Glutamatergic neuron (in vitro differentiated cells): Measurements from ENCODE around the gene PTK7. TPM values are rescaled to one million over a fixed set of nuclear protein-coding genes. Genes with fewer than 3 reads are reported as not detected.

Experiments
- DNase-seq: peaks from one replicate; pipeline ENCODE4 v3.0.0; 2022
- H3K27ac Mint-ChIP-seq: one replicate; pipeline ENCODE4 v1.8.0; 2020; ENCODE audit warnings: mild to moderate bottlenecking, mixed read lengths, inconsistent platforms; ENCODE audit not compliant: unreplicated experiment
- H3K27me3 Mint-ChIP-seq: one replicate; pipeline ENCODE4 v1.8.0; 2020; ENCODE audit warnings: mild to moderate bottlenecking, moderate library complexity, mixed read lengths, inconsistent platforms; ENCODE audit not compliant: unreplicated experiment
- H3K36me3 Mint-ChIP-seq: one replicate; pipeline ENCODE4 v1.8.0; 2020; ENCODE audit warnings: mild to moderate bottlenecking, mixed read lengths, inconsistent platforms; ENCODE audit not compliant: unreplicated experiment
- H3K4me1 Mint-ChIP-seq: one replicate; pipeline ENCODE4 v1.8.0; 2020; ENCODE audit warnings: mild to moderate bottlenecking, low read depth, mixed read lengths, inconsistent platforms; ENCODE audit not compliant: unreplicated experiment
- H3K4me3 Mint-ChIP-seq: one replicate; pipeline ENCODE4 v1.8.0; 2020; ENCODE audit warnings: mild to moderate bottlenecking, mixed read lengths, inconsistent platforms; ENCODE audit not compliant: unreplicated experiment
- H3K9me3 Mint-ChIP-seq: one replicate; pipeline ENCODE4 v1.8.0; 2020; ENCODE audit warnings: mild to moderate bottlenecking, moderate library complexity, mixed read lengths, inconsistent platforms; ENCODE audit not compliant: unreplicated experiment
- total RNA-seq: library from RNA; stranded (reverse); fragmentation: NEBNext Ultra II Directional; extraction: Animal tissue kit (Norgen Biotek cat#: 25700); gene quantifications from one replicate; pipeline ENCODE4 v1.2.1, GENCODE V29; 2021; ENCODE audit not compliant: unreplicated experiment
- TF ChIP-seq, protein P1 (sequence below): fragments of 200-600 bp; sonication (generic); IDR thresholded peaks from one replicate; pipeline ENCODE4 v1.5.0; 2021; ENCODE audit not compliant: partially characterized antibody, unreplicated experiment

PTK7 gene
- total RNA-seq, 1 donor from 2014 or later: 166 TPM

DNA sequence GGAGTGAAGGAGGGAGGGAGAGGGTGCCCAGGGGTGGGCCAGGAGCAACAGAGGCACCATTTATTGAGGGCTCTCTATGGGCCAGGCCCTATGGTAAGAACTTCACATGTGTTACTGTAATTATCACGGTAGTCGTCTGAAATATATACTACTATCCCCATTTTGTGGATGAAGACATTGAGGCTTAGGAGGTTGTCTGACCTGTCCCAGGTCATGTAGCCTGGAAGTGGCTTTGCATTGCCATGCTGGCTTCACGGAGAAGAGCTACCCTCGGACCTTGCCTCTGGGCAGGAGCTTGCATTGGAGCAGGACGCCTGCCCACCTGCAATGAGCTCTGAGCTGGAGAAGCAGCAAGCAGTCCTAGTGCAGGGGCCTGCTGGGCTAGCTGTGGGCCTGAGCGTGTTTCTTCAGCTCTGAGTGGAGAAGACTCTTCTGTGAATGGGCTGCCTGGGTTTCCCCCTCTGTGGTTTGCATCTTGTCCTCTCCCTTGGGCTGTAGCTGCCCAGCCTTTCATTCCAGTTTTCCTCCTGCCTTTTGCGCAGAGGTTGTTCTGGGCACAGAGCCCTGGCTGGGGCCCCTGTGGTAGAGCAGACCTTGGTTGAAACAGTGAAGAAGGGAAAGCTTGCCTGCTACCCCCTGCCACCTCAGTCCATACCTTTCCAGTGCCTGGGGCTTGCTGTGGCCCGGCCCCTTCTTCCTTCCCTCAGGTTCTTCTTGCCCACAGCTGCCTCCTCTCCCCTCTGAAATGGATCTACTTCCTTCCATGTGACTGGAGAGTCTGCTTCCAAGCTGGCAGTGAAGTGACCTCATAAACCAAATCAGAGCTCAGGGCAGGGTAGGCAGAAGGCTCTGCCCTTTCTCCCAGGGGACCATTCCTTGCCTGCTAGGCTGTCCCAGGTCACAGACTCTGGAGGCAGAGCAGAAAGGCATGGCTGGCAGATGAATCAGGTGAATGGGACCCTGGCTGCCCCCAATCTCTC is 70.9 kb downstream of the PTK7 start:
- Mint-ChIP-seq H3K4me3 (no peak overlapping the region), H3K27ac (no peak overlapping the region), H3K9me3 (peaks cover 6% of the 10 kb centered on the region)

DNA sequence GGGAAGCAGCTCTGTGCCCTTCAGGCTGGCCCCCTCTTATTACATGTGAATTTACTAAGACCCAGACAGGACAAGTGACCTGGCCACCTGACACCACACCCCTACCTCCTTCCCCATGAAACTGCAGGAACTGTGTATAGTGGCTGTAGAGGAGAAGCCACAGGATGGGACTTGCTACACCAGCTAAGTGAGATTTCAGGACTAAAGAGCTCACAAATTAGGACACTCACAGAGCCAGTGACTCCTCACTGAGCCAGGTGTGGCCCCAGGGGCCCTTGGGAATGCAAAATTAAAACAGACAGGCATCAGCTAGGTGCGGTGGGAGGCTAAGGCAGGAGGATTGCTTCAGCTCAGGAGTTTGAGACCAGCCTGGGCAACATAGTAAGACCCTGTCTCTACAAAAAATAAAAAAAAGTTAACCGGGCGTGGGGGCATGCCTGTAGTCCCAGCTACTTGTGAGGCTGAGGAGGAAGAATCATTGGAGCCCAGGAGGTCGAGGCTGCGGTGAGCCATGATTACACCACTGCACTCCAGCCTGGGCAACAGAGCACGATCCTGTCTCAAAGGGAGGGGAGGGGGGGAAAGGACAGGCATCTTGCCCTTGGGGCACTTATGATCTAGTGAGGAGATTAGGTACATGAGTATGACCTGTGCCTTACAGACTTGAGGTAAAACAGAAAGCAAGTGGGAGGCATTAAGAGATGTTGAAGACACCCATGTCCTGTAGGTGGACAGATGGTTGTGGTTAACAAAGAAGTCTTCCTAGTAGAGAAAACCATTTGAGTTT is 71.8 kb downstream of the PTK7 start:
- peaks cover 6% of the 10 kb centered on the region for H3K9me3 Mint-ChIP-seq
- H3K36me3 Mint-ChIP-seq: no peaks in the 10 kb centered on the region
- no peak for DNase-seq
- peak overlapping the region; percentile 6 for H3K4me3 Mint-ChIP-seq
- H3K4me1 Mint-ChIP-seq: peaks cover 15% of the 10 kb centered on the region
- TF ChIP-seq, protein P1, sequence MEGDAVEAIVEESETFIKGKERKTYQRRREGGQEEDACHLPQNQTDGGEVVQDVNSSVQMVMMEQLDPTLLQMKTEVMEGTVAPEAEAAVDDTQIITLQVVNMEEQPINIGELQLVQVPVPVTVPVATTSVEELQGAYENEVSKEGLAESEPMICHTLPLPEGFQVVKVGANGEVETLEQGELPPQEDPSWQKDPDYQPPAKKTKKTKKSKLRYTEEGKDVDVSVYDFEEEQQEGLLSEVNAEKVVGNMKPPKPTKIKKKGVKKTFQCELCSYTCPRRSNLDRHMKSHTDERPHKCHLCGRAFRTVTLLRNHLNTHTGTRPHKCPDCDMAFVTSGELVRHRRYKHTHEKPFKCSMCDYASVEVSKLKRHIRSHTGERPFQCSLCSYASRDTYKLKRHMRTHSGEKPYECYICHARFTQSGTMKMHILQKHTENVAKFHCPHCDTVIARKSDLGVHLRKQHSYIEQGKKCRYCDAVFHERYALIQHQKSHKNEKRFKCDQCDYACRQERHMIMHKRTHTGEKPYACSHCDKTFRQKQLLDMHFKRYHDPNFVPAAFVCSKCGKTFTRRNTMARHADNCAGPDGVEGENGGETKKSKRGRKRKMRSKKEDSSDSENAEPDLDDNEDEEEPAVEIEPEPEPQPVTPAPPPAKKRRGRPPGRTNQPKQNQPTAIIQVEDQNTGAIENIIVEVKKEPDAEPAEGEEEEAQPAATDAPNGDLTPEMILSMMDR: no peak
- H3K27ac Mint-ChIP-seq: no peak overlapping the region
- peaks cover 6% of the 10 kb centered on the region for H3K27me3 Mint-ChIP-seq

More for the DNA sequence above, 70.9 kb downstream of the PTK7 start:
- Mint-ChIP-seq H3K36me3 (no peaks in the 10 kb centered on the region), H3K27me3 (peaks cover 6% of the 10 kb centered on the region), H3K4me1 (peaks cover 20% of the 10 kb centered on the region)
- no peak for DNase-seq
- TF ChIP-seq, protein P1: no peak

DNA sequence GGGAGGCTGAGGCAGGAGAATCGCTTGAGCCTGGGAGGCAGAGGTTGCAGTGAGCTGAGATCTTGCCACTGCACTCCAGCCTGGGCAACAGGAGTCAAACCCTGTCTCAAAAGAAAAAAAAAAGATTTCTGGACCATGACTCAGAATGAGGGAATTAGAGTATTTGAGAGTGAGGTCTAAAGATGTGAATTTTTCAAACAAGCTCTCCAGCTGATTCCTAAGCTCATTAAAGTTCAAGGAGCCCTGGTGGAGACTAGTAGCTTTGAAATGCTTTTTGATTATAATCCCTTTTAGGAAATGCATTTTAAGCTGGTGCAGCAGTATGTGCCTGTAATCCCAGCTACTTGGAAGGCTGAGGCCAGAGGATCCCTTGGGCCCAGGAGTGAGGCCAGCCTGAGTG is 73.2 kb downstream of the PTK7 start:
- Mint-ChIP-seq H3K9me3 (peaks cover 6% of the 10 kb centered on the region), H3K27me3 (peaks cover 5% of the 10 kb centered on the region), H3K36me3 (no peaks in the 10 kb centered on the region), H3K4me3 (no peak overlapping the region), H3K4me1 (peaks cover 6% of the 10 kb centered on the region), H3K27ac (no peak overlapping the region)
- TF ChIP-seq, protein P1: no peak
- DNase-seq: no peak

DNA sequence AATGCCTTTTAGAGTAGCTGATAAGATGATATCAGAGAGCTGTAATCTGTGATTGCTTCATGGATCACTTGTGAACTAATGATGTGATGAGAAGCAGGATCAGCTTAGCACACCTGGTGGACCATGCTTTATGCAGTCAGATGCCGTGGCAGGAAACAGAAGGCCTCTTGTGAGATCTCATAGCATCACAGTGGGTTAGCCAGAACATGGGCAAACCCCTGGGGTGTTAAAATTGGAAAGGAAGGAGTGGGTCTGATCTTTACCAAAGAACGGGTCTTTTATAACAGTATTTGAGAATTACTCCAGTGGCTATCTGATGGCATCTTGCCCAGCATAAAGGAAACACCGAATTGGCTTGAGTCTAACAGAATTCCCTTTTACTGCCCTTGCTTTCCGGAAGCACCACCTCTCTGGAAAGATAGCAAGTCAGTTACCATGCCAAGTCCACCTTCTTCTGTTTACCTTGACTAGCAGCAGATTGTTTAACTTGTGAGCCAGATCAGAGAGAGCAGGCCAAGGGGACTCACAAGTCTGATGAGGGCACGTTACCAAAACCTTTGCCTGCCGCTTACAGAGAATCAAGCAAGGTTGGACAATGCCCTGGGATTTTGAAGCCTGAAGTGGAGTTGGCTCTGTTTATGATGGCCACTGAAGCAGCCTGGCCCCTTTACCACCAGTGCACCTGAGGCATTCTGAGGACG is 74.1 kb downstream of the PTK7 start:
- TF ChIP-seq, protein P1: no peak
- Mint-ChIP-seq H3K27ac (peak overlapping the region; percentile 22), H3K4me3 (no peak overlapping the region), H3K9me3 (peaks cover 6% of the 10 kb centered on the region), H3K36me3 (no peaks in the 10 kb centered on the region), H3K4me1 (peaks cover 3% of the 10 kb centered on the region), H3K27me3 (peaks cover 4% of the 10 kb centered on the region)
- DNase-seq: no peak
